Measurements from ENCODE around the gene SLC30A7.

The SLC30A7 gene

GRCh38 chr1:100861379-100861778 is 34.5 kb upstream of the SLC30A7 start:
- in situ Hi-C loops (cut with MboI; ENCODE audit: low sequenced_read_pairs, unreplicated experiment): loop anchor here (10.0 kb wide), 1 partner anchor 1057 kb away; no protein-coding TSS in a partner anchor
- DNase-seq (ENCODE audit: low spot score): no peak
- TF ChIP-seq CTCF (IDR thresholded peaks at IDR 0.05; ENCODE audit: borderline replicate concordance, control extremely low read depth, extremely low read depth, insufficient read depth, missing control alignments): no peak

GRCh38 chr1:100862591-100862990 is 33.3 kb upstream of the SLC30A7 start:
- in situ Hi-C loops (cut with MboI; ENCODE audit: low sequenced_read_pairs, unreplicated experiment): loop anchor here (10.0 kb wide), 1 partner anchor 1058 kb away; no protein-coding TSS in a partner anchor

GRCh38 chr1:100866041-100866900 is 29.6 kb upstream of the SLC30A7 start:
- no peak for TF ChIP-seq CTCF (IDR thresholded peaks at IDR 0.05; ENCODE audit: borderline replicate concordance, control extremely low read depth, extremely low read depth, insufficient read depth, missing control alignments)
- in situ Hi-C loops (cut with MboI; ENCODE audit: low sequenced_read_pairs, unreplicated experiment): loop anchor here (5.0 to 10.0 kb wide), 2 partner anchors 399 to 1061 kb away; no protein-coding TSS in a partner anchor
- DNase-seq (ENCODE audit: low spot score): peak; percentile 15

More at GRCh38 chr1:100862591-100862990, 33.3 kb upstream of the SLC30A7 start:
- no peak for DNase-seq (ENCODE audit: low spot score)
- no peak for TF ChIP-seq CTCF (IDR thresholded peaks at IDR 0.05; ENCODE audit: borderline replicate concordance, control extremely low read depth, extremely low read depth, insufficient read depth, missing control alignments)

GRCh38 chr1:100866901-100867206 is 29.0 kb upstream of the SLC30A7 start:
- DNase-seq (ENCODE audit: low spot score): no peak
- no peak for TF ChIP-seq CTCF (IDR thresholded peaks at IDR 0.05; ENCODE audit: borderline replicate concordance, control extremely low read depth, extremely low read depth, insufficient read depth, missing control alignments)
- in situ Hi-C loops (cut with MboI; ENCODE audit: low sequenced_read_pairs, unreplicated experiment): loop anchor here (5.0 to 10.0 kb wide), 2 partner anchors 400 to 1062 kb away; no protein-coding TSS in a partner anchor

- in situ Hi-C loops (cut with MboI; ENCODE audit: low sequenced_read_pairs, unreplicated experiment): loop anchor here (5.0 to 10.0 kb wide), 2 partner anchors 401 to 1064 kb away; no protein-coding TSS in a partner anchor
- TF ChIP-seq CTCF (IDR thresholded peaks at IDR 0.05; ENCODE audit: borderline replicate concordance, control extremely low read depth, extremely low read depth, insufficient read depth, missing control alignments): no peak
- no peak for DNase-seq (ENCODE audit: low spot score)
Observed at GRCh38 chr1:100868364-100868995, 27.4 kb upstream of the SLC30A7 start.

GRCh38 chr1:100869996-100870395 is 25.9 kb upstream of the SLC30A7 start:
- in situ Hi-C loops (cut with MboI; ENCODE audit: low sequenced_read_pairs, unreplicated experiment): loop anchor here (5.0 to 10.0 kb wide), 2 partner anchors 403 to 1065 kb away; no protein-coding TSS in a partner anchor
- no peak for DNase-seq (ENCODE audit: low spot score)
- no peak for TF ChIP-seq CTCF (IDR thresholded peaks at IDR 0.05; ENCODE audit: borderline replicate concordance, control extremely low read depth, extremely low read depth, insufficient read depth, missing control alignments)
